Ovary (tissue), 9 donors: ENCODE data around the gene EPB41L2. TPM values are rescaled to one million over a fixed set of nuclear protein-coding genes. Genes with fewer than 3 reads are reported as not detected.

ENCODE experiments used
- DNase-seq, 5 donors: peaks; one replicate each; pipeline ENCODE4 v3.0.0-alpha.2; 2019 to 2020
- H3K27ac ChIP-seq, 2 donors: fragments of 200-600 bp; one replicate each; pipeline versions ENCODE4 v1.5.1 to v1.8.0; 2019 to 2022
- H3K27me3 ChIP-seq: fragments of 200-600 bp; one replicate; pipeline ENCODE4 v1.8.0; 2022
- H3K36me3 ChIP-seq: fragments of 200-600 bp; sonication (generic); one replicate; pipeline ENCODE4 v1.5.1; 2019
- H3K4me1 ChIP-seq: one replicate; pipeline ENCODE4 v1.8.1; 2013; ENCODE audit warnings: mild to moderate bottlenecking, moderate library complexity; ENCODE audit not compliant: insufficient read depth
- H3K4me3 ChIP-seq: fragments of 200-600 bp; sonication (generic); one replicate; pipeline ENCODE4 v1.5.1; 2017
- H3K9me3 ChIP-seq, 2 donors: fragments of 200-600 bp in 1 of 2; sonication (generic) in 1 of 2; one replicate each; pipeline versions ENCODE4 v1.5.1 to v1.8.1; 2013 to 2019; ENCODE audit warnings: mild to moderate bottlenecking in 1 of 2, moderate library complexity in 1 of 2
- CTCF ChIP-seq, 3 donors: fragments of 450-650 bp in 2 of 3; fragments of 200-600 bp in 1 of 3; IDR thresholded peaks; one replicate each; pipeline versions ENCODE4 v1.5.1 to v1.8.0; 2016 to 2022; ENCODE audit warnings: antibody characterized with exemption in 3 of 3, mild to moderate bottlenecking in 1 of 3
- EP300 ChIP-seq: sonication (generic); formaldehyde crosslinking; IDR thresholded peaks from one replicate; pipeline ENCODE4 v1.6.1; 2017; ENCODE audit warnings: antibody characterized with exemption
- POLR2A ChIP-seq: fragments of 450-650 bp; IDR thresholded peaks from one replicate; pipeline ENCODE4 v1.6.1; 2017; ENCODE audit warnings: antibody characterized with exemption, mild to moderate bottlenecking, moderate library complexity
- WGBS, 3 donors: extraction: QIAGEN DNeasy Blood & Tissue Kit in 1 of 3; methylation state at CpG; one replicate each; pipeline versions ENCODE4 v1.1.5 to v1.1.7; 2013 to 2017; 5-methylcytosine and 5-hydroxymethylcytosine counted together
- intact Hi-C, 4 donors: fragments of 100-400 bp; cut with DNase I; formaldehyde crosslinking; loops; one replicate each; pipeline versions ENCODE4 v1.11.0 to v1.15.1; 2022 to 2023
- polyA plus RNA-seq, 2 donors: library from polyadenylated mRNA; stranded (reverse); fragments of 200-250 nt in 1 of 2; fragments of 350-450 nt in 1 of 2; fragmentation: Illumina TruSeq in 1 of 2; extraction: RNeasy Lipid Tissue Mini Kit (QIAGEN cat#74804) in 1 of 2; gene quantifications; one replicate each; pipeline ENCODE4 v1.2.3, GENCODE V29; 2013 to 2014
- total RNA-seq, 7 donors: library from RNA; depleted of rRNA in 2 of 7; stranded (reverse); fragments of >200 nt in 2 of 7; fragmentation: NEBNext Ultra II Directional in 3 of 7; extraction: Animal tissue kit (Norgen Biotek cat#: 25700) in 3 of 7; gene quantifications; one replicate each; pipeline versions ENCODE4 v1.1.0 to v1.2.4, GENCODE V29; 2016 to 2023
- donor health status: DM: no; HTN: no; CAD: no; lungs with moderate emphysema.
- donor health status: DM: no; HTN: no; CAD: no.
- donor health status: Bipolar disorder and iron deficiency.
- donor health status: DM: yes; HTN: yes; CAD: no.
- donor health status: DM: no; HTN: no; CAD: no.
- donor health status: DM: yes; HTN: yes; CAD: no.

Gene EPB41L2
- total and polyA plus RNA-seq, 9 donors, result 49.8 to 294 (median 204) TPM

GRCh38 chr6:131070061-131070460, 7.0 kb upstream of the EPB41L2 start:
- no peak for DNase-seq
- Histone ChIP-seq H3K27me3 (no peaks in the 10 kb centered on the region), H3K36me3 (no peaks in the 10 kb centered on the region), H3K27ac (no peak overlapping the region), H3K4me3 (no peak overlapping the region), H3K9me3 (no peaks in the 10 kb centered on the region), H3K4me1 (no peaks in the 10 kb centered on the region)
- WGBS, 3 donors, result 92 to 99% (median 97%) methylated on average over 3 of the region's 3 CpGs
- TF ChIP-seq CTCF (IDR thresholded peaks at IDR 0.05), result no peak
- TF ChIP-seq POLR2A, result no peak
- intact Hi-C loops, result no loop called here

- H3K4me3 ChIP-seq, result no peak overlapping the region
- WGBS, 3 donors, result 94 to 95% (median 94%) methylated on average over 7 of the region's 7 CpGs
- H3K4me1 ChIP-seq, result peaks cover 2% of the 10 kb centered on the region
- H3K27me3 ChIP-seq, result no peaks in the 10 kb centered on the region
- intact Hi-C loops, result loop anchor here in 1 of 4 donors (10.0 kb wide), 1 partner anchor 183 kb away; no protein-coding TSS in a partner anchor
- no peaks in the 10 kb centered on the region for H3K9me3 ChIP-seq
- H3K36me3 ChIP-seq, result no peaks in the 10 kb centered on the region
- DNase-seq, result no peak
- no peak for TF ChIP-seq EP300
- TF ChIP-seq CTCF (IDR thresholded peaks at IDR 0.05), result no peak
- TF ChIP-seq POLR2A, result no peak
- H3K27ac ChIP-seq, result no peak overlapping the region
Measured at GRCh38 chr6:131068165-131068564, 5.1 kb upstream of the EPB41L2 start.

GRCh38 chr6:131067521-131067920, 4.5 kb upstream of the EPB41L2 start:
- Histone ChIP-seq H3K27ac (no peak overlapping the region), H3K9me3 (no peaks in the 10 kb centered on the region), H3K4me3 (no peak overlapping the region), H3K36me3 (no peaks in the 10 kb centered on the region), H3K4me1 (peaks cover 2% of the 10 kb centered on the region), H3K27me3 (no peaks in the 10 kb centered on the region)
- intact Hi-C loops, result loop anchor here in 1 of 4 donors (10.0 kb wide), 1 partner anchor 183 kb away; no protein-coding TSS in a partner anchor
- TF ChIP-seq CTCF (IDR thresholded peaks at IDR 0.05) (no peak), EP300 (no peak), POLR2A (no peak)
- DNase-seq, result no peak
- WGBS, 3 donors, result 92 to 96% (median 94%) methylated on average over 6 of the region's 6 CpGs

GRCh38 chr6:131065824-131066171, 2.8 kb upstream of the EPB41L2 start:
- no peak for TF ChIP-seq EP300
- TF ChIP-seq CTCF (IDR thresholded peaks at IDR 0.05), result no peak
- TF ChIP-seq POLR2A, result no peak

More at GRCh38 chr6:131065824-131066171, 2.8 kb upstream of the EPB41L2 start:
- no peak for DNase-seq
- intact Hi-C loops, result loop anchor here in 1 of 4 donors (10.0 kb wide), 1 partner anchor 181 kb away; no protein-coding TSS in a partner anchor
- Histone ChIP-seq H3K4me3 (no peak overlapping the region), H3K36me3 (no peaks in the 10 kb centered on the region), H3K9me3 (no peaks in the 10 kb centered on the region), H3K4me1 (peaks cover 3% of the 10 kb centered on the region), H3K27ac (no peak overlapping the region), H3K27me3 (no peaks in the 10 kb centered on the region)
